Measurements from ENCODE around the gene CLASP1.
A peak's percentile ranks its signal among the peaks of the same experiment; 100 is the strongest.

The CLASP1 gene

DNA sequence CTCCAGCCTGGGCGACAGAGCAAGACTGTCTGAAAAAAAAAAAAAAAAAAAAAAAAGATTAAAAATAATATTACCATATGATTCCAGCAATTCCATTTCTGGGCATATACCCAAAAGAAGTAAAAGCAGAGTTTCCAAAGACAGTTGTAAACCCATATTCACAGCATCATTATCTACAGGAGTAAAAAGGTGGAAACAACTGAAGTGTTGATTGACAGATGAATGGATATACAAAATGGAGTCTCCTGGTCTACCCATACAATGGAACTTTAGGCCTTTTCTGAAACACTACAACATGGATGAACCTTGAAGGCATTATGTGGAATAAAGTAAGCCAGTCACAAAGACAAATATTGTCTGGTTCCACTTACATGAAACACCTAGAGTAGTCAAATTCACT, 112.9 kb downstream of the CLASP1 start:
- no peak for DNase-seq

DNA sequence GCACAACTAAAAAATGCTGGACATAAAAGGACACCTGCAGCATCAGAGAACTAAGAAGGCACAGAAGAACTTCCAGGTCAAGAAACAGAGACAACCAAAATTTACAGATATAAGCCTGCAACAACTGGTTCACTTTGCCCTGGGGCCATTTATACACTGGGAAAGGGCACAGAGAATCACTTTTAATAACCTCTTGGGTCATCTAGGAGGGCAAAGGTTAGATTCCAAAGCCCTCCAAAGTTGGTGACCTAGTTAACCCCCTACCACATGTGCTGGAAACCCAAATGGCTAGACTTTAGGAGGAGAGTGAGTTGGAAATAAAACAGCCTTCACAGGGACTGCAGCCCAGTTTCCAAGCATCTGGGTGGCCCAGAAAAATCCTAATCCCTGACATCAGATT, 115.3 kb downstream of the CLASP1 start:
- no peak for DNase-seq

DNA sequence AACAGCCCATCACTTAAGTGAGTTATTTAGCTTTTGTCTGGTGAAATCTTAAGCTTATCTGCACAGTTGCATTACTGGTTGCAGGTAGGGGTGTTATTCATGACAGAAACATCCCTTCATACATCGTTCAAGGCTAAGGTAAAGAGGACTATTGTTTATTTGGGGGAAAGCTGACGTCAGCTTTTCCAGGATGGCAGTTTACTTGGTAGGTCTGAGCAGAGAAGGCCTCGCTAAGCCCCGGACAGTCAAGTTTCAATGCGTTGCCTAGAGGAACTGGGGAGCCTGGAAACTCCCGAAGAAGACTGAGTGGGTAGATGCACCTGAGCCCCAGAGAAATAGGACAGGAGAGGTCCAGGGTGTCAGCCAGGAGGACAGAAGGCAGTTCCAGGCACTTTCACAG, 116.4 kb downstream of the CLASP1 start:
- no peak for DNase-seq

DNA sequence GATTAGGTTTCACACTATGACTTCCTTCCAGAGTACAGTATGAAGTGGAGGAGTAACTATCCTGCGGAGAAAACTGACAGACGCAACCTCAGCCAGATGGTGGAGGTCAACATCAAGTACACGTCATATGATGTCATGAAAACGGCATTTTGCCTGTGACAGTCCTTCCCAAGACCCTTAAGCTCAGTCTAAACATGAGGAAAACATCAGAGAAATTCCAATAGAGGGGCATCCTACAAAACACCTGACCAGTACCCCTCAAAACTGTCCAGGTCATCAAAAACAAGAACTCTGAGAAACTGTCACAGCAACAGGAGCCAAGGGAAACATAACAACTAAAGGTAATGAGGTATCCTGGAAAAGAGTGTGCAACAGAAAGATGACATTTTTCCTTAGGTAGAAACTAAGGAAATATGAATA, 116.9 kb downstream of the CLASP1 start:
- no peak for DNase-seq

DNA sequence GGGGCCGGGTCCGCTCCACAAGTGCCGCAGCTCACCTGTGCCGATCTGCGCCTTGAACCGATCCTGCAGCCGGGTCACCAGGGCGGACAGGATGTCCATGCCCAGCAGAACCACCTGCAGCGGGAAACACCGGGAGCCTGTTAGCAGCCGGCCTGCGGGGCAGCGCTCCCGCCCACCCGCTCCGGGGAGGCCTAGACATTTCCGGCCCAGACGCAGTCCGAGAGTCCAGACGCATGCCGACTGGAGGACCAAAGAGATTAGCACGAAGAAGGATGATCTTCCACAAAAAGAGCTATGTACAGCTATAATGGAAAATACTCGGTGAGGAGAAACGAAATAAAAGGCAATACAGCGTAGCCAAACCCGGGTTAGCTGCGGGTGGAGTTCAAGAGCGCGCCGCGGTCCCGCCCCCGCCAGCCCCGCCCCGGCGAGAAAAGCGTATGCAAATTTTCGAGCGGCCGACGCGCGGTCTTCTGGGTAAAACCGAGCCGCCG, 119.0 kb downstream of the CLASP1 start:
- peak; percentile 69 to 75 (median 72) for DNase-seq

DNA sequence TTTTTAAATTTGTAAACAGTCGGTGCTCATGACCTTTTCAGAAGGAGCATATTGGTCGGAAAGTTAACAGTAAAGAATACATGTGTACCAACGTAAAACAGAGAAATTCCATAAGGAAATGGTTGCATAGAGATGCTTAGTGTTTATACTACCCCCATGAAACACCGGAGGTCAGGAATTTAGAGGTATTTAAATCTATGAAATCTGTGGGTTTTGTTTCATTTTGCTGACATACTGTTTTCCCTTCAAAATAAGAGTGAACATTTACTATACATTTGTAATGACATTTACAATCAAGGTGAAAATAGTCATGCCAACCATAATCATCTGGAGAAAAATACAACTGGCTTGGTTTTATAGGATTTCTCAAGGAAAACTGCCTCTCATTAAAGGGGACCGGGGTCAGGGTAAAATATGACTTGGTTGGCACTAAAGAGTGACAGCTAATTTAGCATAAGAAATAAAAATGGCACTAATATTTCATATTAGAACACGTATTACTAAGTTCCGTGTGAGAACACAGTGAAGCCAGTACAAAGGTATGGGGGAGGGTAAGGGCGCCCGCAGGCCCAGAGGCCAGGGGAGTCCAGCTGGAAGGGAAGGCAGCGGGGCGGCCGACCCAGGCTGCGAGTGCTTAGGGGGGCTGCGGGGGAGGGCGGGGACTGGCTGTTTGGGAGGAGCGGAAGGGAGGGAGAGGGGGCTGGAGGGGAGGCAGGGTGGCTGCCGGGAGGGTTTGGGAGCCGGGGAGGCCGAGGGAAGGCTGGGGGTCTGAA, 119.6 kb downstream of the CLASP1 start:
- peak in 2 of 4 experiments; percentile 37 to 54 for DNase-seq

DNA sequence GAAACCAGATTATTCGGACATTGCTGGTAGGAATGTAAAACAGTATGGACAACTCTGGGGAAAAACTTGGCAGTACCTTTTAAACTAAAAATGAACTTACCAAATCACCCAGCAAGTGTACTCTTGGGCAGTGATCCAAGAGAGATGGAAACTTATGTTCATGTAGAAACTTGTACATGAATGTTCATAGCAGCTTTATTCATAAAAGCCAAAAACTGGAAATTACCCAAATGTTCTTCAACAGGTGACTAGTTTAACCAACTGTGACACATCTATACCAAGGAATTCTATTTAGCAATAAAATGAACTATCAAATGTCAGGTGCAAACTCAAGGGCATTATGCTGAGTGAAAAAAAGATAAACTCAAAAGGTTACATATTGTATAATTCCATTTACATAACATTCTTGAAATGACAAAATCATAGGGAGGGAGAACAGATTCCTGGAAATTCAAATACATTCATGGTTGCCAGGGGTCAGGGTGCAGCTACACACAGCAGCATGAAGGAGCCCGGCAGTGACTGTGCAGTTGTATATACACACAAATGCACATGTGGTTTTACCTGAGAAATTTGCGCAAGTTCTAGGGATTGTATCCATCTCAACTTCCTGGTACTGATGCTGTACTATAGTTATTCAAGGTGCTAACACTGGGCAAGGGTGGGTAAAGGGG, 122.1 kb downstream of the CLASP1 start:
- peak in 2 of 4 experiments; percentile 7 to 8 for DNase-seq

DNA sequence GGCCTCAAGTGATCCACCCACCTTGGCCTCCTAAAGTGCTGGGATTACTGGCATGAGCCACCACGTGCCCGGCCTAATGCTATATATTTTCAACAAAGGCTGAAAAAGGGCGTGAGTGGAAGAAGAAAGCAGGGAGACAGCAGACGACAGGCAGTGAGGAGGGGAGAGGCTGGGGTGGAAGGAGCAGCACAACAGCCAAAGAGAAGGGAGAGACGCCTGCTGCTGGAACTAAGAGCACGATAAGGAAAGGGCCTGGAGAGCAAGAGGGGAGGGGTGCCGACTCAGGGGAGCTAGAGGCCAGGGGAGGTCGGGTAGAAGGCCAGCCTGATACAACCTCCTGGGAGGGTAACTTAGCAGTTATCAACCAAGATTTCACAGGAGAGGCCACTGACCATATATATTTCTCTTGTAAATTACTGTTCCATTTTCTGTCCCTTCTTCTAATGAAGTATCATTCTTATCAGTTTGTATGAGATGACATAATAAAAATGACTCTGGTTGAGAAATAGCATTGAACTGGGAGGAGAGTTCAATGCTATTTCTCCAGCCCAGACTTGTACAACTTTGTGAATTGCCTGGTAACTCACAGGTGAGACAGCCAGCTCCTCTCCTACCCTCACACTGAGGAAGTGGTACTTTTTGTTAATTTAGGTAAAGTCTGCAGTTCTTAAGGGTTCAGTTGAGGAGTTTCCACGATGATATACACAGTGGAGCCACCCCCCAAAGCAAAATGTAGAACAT, 124.4 kb downstream of the CLASP1 start:
- no peak for DNase-seq

DNA sequence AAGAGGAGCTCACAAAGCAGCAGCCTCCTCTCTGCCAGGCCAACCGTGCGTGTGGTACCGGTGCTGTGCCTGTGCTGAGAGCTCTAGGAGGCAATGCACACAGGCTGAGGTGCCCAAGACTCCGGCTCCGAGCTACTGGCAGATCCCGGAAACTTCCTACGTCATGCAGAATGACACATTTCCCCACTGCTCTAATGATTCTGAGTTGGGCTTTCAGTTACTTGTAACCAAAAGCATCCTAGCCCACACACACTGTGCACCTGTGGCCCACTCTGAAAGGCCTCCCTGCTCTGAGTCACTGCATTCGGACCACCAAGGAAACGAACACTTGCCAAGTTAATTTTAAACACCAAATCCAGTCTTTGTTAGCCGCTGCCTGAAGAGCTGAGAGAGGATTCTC, 127.9 kb downstream of the CLASP1 start:
- no peak for DNase-seq

DNA sequence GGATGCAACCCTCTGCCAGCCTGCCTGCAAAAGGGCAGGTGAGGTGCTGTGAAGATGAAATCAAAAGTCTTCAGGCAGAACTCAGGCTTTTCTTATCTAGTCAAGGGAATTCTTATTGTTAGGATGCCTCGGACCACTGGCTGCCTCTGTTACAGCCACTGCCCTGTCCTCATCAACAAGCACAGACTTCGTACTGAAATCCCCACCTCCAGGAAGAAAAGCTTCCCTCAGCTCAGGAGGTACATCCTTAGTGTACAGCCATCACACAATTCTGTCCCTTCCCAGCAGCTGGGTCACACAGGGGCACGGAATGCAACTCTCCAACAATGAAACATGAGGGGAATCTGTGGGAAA, 128.6 kb downstream of the CLASP1 start:
- no peak for DNase-seq

DNA sequence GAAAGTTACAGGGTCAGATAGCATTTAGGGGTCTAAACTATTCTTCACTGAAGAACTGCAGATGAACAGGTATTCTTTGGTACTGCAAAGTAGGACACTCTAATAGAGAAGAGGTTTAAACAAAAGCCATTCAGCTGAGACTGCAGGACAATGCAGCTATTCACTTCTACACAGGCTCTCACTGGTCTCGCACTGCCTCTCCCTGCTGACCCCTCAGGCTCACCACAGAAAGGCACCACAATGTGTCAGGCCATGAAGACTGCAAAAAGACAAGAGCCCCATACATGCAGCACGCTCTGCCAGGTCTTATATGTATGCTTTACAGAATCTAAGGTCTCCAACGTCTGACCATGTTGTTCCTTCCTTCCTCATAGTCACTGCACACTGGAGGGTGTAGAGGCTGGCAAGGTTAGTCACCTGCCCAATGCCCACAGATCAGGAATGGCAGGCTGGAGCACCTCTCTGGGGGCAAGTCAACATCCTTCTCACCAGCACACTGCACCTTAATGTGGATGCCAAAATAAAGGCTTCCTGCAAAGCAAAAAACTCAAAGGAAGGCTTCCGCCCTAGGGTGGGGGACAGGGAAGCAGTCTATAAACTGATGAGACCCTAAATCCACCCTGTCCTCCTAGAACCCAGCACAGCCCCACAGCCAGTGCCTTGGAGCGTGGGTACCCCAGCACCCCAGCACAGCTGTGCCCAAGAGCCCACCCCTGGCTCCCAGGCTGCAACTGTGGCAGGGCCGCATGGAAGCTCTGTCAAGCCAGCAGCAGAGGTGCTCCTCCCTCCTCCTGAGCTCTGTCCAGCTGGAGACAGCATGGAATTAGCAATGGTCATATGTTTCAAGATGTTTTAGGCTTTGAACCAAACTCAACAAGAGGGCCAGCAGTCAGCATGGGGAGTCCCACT, 129.3 kb downstream of the CLASP1 start:
- DNase-seq, result no peak

DNA sequence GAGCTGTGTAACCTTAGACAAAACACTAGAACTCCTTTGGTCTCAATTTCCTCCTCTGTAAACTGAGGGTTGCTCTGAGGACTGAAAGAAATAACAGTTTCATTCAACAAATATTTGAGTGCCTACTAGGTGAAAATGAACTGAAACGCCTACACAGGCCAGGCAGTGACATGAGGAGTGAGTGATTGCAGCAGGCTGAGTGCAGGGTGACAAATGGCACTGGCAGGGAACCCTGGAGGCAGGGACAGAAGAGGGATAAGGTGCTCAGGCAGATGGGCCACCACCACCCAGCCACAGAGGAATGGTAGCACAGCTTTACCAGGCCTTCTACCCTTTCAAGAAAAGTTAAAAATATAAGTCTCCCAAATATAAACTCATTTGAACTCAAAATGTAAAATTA, 130.1 kb downstream of the CLASP1 start:
- no peak for DNase-seq

DNA sequence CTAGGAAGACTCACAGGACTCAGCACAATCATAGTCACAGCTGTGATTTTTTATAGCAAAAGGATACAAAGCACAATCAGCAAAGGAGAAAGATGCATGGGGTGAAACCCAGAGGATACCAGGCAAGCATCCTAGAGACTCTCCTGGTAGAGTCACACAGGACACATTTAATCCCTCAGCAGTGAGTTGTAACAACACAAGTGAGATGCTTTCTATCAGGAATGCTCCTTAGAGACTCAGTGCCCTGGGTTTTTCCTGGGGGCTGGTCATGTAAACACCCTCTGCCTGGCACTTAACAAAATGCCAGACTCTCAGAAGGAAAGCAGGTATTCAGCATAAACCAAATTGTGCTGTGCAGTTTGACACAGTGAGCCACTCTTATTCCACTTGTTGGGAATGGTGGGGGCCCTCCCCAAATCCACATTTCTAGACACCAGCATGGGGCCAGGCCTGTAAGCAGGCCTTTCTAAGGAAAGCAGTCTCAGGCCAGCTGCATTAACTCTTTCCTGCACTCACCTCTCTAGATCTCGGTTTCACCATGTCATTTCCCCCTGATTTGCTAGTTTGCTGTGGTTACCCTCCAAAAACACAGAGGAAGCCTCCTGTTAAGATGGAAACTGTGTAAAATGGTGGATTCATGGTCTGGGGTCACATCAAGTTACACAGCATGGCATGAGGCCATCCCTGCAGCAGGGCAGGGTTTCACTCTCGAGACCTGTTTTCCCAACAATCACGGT, 135.5 kb downstream of the CLASP1 start:
- DNase-seq, result no peak

DNA sequence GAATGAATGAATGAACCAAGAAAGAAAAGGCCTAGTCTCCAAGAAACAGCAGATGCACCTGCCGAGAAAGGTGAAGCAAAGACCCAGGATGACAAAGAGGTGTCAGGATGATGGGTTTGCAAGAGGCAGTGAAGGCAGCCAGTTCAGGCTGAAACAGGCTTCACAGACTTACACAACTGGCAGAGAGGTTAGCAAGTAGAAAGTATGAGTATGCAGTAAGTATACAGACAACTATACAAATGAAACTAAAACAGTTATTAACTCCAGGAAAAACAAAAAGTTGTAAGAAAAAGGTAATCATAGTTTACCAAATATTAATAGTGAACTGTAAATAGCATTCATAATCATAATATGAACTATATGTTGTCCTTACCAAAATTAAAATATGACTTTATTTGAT, 138.4 kb downstream of the CLASP1 start:
- DNase-seq, result no peak

DNA sequence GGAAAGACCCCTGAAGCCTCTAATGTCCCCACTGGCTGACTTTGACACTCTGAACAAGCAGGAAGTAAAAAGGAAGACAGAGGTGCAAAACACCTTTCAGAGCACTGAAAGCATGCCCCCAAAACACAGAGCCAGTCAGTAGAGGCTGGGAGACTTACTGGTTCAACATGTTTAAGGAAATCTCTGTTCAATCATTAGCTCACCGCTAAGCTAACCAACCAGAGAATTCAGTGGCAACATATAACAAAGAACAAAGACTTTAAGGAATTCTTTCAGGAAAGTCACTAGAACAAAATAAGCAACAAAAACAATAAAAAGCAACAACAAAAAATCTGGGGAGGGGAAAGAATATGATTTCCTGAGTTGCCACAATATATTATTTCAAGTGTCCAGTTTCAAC, 142.6 kb downstream of the CLASP1 start:
- no peak for DNase-seq

DNA sequence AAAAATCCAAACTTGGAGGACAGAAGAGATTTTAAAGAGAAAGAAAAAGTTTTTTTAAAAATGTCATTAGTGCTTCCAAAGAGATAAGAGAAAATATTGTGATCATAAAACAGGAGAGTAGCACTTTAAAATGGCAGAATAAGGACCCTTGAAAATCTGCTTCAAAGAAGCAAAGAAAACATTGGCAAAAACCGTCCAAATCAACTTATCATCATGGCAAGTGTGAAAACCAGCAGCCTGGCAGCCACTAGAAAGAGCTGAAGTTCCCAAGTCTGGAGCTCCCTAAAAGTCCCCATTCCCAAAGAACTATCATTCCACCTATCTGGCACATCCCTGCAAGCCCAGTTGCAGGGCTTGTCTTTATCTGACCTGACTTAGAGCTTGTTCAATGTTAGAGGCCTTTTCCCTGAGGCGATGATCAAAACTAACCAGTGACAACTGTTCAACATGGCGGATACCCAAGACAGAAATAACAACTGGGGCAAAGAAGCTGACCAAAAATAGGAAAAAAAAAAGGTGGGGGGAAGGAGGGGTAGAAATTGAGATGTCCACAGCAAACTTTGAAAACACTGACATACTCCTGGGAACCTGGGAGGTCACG, 143.2 kb downstream of the CLASP1 start:
- DNase-seq, result no peak

DNA sequence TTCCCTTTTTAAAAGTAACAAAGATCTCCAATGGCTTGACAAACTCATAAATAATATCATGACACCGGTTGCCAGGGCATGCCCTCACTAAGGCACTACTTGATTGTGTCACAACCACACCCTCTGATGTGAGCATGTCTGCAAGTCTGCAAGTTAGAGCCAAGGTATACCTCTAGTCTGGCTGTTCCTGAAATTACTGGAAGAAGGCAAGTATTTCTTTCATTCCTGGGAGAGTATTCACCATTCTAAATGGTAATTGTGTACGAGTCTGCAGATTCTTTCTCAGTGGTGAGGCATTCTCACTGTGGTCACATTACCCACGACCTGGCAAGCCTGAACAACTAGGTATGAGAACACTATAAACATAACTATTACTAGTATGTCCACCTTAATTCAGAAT, 144.3 kb downstream of the CLASP1 start:
- DNase-seq, result no peak

DNA sequence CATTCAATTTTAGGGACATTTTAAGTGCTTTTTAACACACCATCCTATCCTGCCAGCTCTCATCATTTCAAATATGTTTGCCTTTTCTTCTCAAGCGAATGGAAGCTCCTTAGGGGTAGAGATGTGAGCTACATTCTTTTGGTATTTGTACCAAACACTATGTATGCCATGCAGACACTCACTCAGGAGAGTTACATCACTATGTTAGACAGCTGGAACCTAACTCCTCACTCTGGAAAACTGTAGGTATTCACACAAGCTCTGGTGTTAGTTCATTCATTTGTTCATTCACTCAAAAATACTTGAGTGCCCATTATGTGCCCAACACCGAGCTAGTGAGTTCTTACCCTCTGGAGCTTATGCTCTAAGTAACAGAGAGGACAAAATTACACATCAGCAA, 144.9 kb downstream of the CLASP1 start:
- DNase-seq, result no peak

DNA sequence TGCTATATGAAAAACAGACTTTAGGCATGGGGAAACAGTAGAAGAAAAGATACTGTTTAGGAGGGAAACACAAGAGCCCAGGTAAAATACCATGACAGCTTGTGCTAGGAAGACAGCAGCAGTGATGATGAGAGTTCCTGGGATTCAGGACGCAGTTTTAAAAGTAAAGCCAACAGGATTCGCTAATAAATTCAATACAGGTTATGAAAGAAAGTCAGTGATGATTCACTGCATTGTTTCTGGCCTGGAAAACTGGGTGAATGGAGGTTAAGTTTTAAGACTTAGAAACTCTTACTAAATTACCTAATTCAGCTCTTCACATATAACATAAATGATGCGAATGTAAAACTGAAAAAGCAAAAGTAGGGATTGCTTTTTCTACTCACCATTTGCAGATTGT, 146.5 kb downstream of the CLASP1 start:
- DNase-seq, result no peak

DNA sequence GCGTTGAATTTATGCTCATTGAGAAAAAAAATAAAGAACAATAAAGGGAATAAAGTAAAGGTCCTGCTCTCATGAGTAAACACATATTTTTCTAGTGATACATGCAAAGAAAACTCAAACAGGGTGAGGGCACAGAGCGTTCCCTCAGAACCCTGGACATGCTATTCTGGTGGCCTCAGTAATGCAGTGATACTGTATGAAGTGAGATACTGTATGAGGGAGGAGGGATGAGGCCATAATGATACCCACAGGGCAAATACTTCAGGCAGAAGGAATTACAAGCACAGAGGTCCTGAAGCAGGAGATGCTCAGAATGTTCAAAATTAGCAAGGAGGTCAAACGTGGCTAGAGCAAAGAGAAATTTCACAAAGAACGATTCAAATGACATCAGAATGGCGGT, 147.0 kb downstream of the CLASP1 start:
- DNase-seq, result no peak

DNA sequence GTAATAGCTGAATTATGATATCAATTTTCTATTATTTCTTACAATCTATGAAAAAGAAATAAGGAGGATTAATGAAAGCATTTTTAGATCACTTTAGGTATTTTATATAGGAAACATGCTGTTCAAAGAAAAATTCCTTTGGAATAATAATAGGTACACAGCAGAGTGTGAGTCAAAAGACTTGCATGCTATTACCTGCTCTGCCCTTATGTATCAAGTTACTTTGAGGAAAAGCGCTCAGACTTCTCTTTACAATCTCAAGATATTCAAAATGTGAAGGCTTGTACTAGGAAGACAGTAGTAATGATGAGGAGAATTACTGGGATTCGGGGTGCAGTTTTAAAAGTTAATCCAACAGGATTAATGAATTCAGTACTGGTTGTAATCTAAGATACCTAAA, 147.7 kb downstream of the CLASP1 start:
- no peak for DNase-seq

DNA sequence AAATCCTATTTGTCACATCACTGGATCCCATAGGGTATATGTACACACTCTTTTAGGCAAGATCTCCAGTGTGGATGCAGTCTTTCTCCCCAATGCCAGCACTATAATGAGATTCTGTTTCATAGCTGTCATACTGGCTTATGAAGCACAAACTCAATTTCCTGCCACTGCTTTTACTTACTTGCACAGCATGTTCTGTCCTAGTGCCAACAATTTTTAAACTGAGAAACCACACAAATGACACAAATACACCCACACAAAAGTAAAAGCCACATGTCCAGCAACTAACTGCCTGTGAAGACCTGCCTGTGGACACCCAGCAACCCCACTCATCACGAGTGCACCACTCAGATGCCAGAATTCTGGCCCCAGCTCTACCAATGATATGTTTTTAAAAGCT, 148.2 kb downstream of the CLASP1 start:
- no peak for DNase-seq

All from activated CD4-positive, CD25-positive, alpha-beta regulatory T cell (primary cell).